Activated T-cell treated with anti-CD3 and anti-CD28 coated beads for 4 hours (primary cell): ENCODE data around the gene B3GNT7.
"Not testable (repeated sequence)": the region's sequence is repeated elsewhere in the genome, so short reads cannot be mapped to it uniquely, and the experiment has no call there.

Experiments
- DNase-seq: peaks from one replicate; pipeline ENCODE4 v3.0.0-alpha.2; 2020

The B3GNT7 gene

DNA sequence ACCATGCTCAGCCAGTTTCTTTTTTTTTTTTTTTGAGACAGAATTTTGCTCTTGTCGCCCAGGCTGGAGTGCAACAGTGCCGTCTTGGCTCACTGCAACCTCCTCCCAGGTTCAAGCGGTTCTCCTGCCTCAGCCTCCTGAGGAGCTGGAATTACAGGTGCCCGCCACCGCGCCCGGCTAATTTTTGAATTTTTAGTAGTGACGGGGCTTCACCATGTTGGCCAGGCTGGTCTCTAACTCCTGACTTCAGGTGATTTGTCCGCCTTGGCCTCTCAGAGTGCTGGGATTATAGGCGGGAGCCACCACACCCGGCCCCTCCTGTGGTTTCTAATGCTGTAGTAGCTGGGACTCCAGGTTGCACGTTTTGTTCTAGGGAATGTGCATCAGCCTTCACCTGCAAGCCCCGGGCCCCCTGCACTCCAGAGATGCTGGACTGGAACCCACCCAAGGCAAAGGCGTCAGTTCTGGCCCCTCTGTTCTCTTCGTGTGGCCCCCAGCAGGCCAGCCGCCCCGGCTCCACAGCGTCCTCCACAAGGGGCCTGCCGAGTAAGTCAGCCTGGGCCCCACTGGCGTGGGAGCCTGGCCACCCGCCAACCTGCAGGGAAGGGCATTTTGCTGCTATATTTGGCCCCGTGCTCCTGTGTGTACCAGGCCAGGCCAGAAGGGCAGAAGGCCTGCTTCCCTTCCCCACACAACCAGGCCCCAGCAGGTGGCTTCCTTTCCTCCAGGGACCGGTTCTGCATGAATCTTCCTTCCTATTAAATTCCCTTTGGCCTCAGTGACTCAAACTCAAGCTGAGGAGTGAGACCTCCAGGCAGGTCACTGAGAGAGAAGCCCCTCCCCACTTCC, 25.7 kb upstream of the B3GNT7 start:
- no peak for DNase-seq

DNA sequence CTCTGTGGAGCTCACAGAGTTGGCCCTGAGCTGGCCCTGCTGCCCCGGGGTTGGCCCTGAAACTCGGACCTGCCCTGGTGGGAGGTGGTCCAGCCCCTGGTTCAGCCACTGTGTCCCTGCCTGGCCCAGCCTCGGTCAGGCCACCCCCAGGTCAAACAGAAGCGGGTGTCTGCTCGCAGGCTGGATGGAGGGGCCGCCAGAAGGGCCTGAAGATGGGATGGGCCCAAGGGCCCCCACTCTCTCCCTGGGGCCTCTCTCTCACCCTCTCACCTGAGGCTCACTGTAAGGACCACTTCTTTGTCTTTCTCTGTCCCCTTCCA, 25.1 kb upstream of the B3GNT7 start:
- DNase-seq, result no peak

DNA sequence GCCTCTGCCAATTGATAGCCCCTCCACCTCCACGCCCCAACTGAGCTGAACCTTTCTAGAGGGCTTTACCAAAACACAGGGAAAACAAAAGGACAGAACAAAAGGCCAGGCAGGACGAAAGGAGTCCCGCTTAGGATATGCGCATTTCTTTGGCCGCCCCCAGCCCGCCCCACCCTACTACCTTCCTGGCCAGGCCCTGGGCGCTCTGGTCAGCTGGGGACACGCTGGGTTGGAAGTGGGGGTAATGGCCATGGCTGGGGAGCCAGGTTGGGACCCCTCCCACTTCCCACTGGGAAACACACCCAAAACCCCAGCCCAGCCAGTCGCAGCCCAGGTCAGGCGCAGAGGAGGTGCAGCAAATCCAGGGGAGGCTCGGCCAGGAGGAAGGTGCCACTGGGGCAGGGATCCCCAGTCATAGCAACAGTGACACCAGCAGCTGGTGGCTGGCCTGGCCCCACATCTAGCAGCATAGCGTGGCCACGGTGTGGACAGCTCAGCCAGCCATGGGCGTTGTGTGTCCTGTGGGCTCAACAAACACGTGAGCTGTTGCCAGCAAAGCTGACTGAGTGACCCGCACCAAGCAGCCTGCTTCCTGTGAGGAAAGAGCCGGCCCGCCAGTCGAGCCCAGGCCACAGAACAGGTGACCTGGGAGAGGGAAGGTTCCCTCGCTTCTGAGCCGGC, 24.6 kb upstream of the B3GNT7 start:
- no peak for DNase-seq

DNA sequence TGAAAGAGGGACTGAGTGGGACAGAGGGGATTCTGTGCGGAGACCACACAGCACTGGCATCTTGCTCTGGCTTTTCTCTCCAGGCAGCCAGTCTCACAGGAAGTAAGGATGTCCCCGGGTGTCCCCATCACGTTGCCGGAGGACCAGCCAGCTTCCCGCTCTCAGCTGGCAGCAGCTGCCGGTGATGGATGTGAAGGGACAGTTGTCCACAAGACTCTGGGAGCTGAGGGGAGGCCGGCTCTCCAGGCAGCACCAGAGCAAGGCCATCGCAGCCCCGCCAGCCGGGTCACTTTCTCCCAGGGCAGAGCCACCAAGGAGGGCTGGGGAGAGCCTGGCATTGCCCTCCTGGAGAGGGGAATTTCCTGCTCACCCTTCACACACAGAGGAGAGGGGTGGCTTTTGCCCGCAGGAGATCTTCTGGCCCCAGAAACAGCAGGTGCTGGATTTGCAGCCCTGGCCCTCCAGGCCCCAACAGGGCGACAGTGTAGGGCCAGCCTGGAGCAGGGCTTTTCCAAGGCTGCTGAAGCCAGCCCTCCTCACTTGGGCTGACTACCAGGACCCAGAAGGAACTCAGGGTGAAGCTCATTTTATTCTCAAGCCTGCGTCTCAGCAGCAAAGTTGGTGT, 24.0 kb upstream of the B3GNT7 start:
- no peak for DNase-seq

DNA sequence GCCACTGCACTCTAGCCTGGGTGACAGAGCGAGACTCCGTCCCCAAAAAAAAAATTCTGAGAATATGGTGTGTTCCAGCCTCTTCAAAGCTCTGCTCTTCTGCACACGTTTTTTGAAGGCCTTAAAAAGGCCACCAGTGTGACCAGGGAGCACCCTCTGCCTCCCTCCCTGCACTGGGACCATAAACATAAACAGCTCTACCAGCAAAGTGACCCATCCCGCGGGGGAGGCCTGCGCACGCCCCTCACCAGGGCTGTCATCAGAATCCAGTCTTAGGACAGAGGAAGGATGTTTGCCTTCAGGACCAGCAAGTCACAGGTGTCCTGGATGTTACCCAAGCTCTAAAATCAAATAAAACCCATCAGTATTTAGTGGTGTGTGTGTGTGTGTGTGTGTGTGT, 23.2 kb upstream of the B3GNT7 start:
- DNase-seq, result no peak

DNA sequence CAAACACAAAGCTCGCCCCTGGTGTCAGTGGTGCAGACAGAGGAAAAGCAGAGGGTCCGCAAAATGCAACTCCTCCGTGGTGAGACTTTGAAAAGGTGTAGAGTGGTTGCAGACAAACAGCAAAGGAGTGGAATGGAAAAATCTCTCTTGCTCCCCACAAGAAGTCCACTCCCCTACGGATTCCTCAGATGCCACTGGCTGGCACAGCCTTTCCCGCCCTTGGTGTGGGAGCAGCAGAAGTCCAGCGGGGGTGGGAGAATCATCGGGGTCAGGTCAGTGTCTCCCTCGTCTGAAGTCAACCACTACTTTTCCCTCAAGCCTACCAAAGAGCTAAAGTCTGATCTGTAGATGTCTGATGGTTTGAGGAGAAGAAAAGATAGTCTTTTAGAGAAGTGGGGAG, 22.3 kb upstream of the B3GNT7 start:
- no peak for DNase-seq

DNA sequence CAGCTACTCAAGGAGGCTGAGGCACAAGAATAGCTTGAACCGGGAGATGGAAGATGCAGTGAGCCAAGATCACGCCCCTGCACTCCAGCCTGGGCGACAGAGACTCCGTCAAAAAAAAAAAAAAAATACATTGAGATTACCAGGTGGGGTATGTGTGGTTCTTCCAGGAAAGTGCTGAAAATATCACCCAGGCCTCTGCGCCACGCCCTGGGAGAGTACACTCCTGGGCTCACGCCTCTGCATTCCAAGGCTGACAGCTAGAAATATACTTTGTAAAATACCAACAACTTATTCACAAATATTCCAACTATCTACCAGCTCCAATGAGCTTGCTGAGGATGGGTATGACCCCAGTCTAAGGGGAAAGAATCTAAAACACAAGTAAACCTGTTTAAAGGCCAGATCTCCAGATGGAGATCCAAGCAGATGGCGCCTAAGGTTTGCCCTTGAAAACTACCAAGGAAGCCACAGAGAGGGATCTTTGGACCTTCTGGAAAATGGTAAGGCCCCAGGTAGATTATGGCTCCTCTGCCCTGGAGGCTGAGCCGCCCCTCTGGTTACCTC, 21.6 kb upstream of the B3GNT7 start:
- no peak for DNase-seq

DNA sequence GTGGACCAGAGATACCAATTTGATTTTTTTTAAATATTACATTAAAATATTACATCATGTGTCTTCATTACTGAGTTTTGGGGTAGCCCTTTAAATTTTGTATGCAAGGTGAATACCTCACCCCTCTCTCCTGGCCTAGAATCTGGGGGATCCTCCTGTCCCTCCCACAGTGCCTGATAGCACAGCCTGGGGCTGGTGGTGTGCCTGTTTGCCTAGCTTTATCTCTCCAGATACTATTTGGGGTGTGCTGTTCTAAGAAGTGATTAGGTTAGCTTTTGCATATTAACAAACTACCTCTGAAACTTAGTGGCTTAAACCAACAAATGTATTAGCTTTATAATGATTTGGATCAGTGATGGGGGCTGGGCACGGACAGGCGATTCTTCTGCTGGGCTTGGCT, 20.7 kb upstream of the B3GNT7 start:
- no peak for DNase-seq

DNA sequence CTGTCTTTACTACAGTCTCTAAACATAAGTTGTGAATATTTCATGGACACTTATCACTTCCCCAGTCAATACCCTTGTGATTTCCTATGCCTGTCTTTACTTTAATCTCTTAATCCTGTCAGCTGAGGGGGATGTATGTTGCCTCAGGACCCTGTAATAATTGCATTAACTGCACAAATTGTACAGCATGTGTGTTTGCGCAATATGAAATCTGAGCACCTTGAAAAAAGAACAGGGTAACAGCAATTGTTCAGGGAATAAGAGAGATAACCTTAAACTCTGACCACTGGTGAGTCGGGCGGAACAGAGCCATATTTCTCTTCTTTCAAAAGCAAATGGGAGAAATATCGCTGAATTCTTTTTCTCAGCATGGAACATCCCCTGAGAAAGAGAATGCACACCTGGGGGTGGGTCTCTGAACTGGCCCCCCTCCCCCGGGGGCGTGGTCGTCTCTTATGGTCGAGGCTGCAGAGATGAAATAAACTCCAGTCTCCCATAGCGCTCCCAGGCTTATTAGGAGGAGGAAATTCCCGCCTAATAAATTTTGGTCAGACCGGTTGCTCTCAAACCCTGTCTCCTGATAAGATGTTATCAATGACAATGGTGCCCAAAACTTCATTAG, 19.4 kb upstream of the B3GNT7 start:
- not testable (repeated sequence) for DNase-seq

DNA sequence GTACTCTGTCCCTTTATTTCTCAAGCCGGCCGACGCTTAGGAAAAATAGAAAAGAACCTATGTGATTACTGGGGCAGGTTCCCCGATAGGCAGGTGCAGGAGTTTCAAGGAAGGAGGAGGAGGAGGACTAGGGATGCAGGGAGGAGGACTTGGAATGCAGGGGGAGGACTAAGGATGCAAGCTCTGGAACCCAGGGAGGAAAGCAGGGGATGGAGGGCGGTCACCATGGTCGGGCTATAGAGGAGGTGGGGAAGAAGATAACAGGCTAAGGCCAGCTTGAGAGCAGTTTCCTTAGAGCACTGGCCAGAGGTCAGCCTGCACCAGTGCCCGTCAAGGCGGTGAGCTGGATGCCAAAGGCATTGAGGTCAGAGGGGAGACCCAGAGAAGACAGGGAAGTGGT, 18.7 kb upstream of the B3GNT7 start:
- no peak for DNase-seq

DNA sequence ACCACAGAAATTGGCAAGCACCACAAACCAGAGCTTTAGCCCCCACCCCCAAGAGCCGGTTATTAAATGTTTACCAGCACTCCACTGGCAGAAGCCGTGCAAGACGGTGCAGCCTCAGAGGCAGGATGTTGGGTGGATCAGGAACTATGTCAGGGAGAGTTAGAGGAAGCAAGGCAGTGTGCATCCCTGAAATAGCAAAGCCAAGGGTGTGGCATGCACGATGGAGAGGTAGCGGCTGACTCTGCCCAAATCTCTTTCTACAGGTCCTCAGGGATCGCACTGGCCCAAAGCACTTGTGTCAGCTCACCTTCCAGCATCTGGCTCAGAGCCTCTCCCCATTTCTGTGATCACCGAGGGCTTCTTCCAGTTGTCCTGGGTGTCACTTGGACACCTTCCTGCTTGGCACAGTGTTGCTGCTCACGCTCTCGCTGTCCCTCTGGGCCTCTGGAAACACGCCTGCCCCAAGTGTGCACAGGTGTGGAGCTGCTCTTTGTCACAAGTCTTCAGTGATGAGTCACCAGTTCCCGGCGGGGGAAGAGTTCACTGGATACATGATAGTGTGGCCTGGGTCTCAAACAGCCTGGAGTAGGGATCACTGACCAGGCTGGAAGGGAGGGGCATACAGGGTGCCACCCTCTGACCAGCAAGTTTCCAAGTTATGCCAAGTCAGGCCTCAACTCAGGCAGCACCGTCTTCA, 17.3 kb upstream of the B3GNT7 start:
- DNase-seq, result no peak

DNA sequence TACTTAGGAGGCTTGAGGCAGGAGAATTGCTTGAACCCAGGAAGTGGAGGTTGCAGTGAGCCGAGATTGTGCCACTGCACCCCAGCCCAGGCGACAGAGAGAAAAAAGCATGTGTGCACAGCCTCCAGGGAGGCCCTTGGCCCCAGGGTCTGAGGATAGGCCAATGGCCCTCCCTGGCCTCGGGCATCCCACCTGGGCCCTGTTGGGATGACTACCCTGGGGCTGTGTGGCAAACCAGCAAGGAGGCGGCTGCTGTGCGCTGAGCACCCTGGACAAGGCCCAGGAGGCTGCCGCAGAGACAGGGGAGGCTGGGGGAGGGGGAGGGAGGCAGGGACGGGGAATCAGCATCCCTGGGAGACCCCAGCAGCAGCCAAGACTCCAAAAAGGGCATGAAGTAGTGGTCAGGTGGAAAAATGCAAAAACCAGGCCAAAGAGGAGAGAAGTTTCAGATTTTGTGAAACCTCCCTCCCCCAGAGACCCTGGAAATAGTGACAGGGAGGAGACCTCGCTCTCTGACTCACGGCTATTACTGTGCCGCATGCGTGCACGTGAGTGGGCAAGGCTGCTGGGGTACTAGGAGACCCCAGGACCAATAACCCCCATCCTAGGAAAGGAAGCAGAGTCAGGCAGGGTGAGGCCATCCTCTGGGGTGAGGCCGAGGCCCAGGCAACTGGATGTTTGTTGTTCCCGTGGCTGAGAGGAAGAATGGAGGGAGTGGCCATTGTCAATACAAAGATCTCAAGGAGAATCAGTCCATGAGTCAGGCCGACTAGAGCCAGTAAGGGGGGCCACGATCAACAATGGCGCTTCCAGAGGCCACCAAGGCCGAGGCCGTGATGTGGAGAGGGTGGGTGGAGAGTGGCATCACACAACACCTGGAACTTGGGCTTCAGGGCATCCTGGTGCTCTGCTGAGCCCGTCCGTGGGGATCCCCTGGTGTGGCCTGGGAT, 16.0 kb upstream of the B3GNT7 start:
- DNase-seq, result no peak

DNA sequence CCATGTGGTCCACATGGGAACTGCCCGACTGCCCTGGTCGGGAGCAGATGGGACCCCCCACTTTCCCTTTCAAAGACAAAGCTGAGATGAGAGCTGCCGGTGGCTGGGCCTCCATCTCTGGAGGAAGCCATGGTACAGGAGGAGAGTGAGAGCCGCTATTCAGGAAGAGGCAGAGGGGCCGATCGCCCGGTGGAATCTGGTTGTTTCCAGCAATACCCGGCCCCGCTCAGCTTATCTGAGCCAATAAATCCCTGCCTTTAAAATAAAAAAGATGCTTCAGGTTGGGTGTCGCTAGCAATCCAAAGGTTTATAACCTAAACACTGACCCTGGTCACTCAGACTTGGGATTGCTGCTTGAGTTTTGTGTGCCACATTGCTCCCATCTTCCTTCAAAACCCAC, 15.2 kb upstream of the B3GNT7 start:
- no peak for DNase-seq

DNA sequence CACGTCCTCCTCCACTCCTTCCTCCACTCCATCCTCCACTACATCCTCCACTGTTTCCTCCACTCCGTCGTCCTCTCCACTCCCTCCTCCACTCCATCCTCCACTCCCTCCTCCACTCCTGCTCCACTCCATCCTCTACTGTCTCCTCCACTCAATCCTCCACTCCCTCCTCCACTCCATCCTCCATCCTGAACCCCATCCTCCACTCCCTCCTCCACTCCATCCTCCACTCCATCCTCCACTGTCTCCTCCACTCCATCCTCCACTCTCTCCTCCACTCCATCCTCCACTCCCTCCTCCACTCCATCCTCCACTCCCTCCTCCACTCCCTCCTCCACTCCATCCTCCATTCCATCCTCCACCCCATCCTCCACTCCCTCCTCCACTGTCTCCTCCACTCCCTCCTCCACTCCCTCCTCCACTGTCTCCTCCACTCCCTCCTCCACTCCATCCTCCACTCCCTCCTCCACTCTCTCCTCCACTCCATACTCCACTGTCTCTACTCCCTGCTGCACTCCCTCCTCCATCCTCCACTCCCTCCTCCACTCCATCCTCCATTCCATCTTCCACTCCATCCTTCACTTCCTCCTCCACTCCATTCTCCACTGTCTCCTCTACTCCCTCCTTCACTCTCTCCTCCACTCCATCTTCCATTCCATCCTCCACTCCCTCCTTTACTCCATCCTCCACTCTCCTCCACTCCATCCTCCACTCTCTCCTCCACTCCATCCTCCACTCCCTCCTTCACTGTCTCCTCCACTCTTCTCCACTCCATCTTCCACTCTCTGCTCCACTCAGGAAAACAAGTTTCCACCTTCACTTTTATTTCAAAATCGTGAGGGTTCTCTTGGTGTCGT, 14.3 kb upstream of the B3GNT7 start:
- no peak for DNase-seq

DNA sequence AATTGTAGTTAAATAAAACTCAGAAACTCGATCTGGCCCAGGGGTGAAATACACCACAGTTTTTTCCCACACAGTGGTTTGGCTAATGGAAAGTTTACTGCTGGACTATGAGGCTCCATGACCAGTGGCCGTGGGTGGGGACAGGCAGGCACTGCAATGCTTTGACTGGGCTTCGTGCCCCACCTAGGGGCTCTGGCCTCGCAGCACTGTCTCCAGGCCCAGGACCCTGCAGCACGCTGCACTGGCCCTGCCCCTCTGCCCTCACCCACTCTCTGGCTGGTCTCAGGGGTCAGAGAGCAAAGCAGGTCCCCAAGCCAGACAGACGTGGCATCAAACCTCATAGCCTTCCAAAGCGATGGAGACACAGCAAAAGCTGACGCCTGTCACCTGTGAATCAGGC, 13.4 kb upstream of the B3GNT7 start:
- DNase-seq, result no peak

DNA sequence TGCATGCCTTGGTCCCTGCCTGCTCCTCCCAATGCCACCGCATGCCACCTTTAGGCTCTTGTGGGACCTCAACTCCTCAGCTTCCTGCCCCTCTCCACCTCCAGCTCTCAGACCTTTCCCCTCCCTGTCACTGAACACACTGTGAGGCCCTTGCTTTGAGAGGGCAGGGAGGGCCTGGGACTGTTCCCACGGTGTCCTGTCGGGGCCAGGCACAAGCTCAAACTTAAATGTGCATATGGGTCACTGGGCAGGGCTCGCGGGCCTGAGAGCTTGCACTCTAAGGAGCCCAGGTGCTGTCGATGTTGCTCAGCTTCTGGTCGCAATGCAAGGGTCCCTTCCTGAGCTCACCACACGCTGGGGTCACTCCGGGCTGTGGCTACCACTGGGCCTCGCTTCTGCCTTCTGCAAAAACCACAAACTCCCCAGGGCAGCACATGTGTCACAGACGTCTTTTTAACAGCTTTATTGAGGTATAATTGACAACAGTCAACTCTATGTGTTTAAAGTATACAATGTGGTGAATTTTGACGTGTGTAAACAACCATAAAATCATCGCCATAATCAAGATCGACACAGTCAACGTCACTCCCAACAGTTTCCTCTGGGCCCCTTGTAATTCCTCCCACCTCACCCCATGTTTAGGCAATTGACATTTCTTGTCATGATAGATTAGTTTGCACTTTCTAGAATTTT, 11.9 kb upstream of the B3GNT7 start:
- DNase-seq, result no peak

DNA sequence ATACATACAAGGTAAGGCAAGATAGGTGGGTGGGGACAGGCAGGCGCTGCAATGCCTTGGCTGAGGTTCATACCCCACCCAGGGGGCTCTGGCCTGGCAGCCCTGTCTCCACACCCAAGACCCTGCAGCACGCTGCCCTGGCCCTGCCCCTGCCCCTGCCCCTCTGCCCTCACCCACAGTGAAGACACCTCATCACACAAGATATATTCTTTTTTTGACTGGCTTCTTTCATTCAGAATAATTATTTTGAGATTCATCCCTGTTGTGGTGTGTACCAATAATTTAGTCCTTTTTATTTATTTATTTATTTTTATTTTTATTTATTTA, 11.4 kb upstream of the B3GNT7 start:
- no peak for DNase-seq

DNA sequence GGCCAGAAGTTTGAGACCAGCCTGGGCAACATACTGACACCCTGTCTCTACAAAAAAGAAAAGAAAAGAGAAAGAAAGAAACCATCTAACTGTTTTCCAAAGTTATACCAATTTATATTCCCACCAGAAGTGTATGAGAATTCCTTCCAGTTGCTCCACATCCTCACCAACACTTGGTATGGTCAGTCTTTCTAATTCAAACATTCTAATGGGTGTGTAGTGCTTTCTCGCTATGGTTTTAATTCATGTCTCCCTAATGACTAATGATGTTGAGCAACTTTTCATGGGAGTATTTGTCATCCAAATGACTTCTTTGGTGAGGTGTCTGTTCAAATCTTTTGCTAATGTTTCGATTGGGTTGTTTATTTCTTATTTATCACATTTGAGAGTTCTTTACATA, 10.5 kb upstream of the B3GNT7 start:
- no peak for DNase-seq

DNA sequence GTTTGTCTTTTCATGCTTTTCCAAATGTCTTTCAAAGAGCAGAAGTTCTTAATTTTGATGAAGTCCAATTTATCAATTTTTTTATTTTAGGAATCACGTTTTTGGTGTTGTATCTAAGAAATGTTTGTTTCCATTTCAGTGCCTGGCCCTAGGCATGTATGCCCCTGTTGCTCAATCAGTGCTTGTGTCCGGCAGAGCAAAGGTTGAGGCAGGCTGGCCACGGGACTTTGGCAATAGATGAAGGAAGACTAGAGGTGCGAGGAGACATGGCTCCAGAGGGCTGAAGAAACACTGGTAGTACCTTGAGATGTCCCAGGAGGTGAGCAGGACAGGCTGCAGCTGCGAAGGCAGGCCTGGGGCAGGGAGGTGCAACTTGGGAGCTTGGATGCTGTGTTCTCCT, 10.1 kb upstream of the B3GNT7 start:
- DNase-seq, result no peak

DNA sequence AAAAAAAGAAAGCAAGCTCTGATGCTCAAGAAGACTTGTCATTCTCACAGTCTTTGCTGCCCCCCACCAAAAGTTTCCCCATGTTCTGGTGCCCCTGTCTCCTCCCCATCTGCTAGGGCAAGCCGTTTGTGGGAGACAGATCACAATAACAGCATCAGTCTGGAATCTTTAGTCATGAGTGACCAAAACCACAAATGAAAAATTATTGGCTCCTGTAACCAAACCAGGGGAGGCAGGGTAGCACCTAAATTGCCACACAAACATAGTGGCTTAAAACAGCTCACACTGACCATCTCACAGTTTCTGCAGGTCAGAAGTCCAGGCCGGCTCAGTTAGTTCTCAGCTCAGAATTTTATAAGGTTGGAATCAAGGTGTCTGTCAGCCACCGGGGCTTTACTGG, 9.1 kb upstream of the B3GNT7 start:
- DNase-seq, result no peak
